Endothelial cell of umbilical vein (primary cell): ENCODE results near the gene SRGAP1. TPM values are rescaled to one million over a fixed set of nuclear protein-coding genes. Genes with fewer than 3 reads are reported as not detected.

ENCODE experiments used
- BruUV-seq: library from RNA; stranded (reverse); fragments of 400-500 nt; replicated peaks from 2 replicates; lab custom pipeline; 2021; lab: Mats Ljungman, UMichigan
- CTCF ChIA-PET: fragments of 300-600, 350-600 bp; sonication (Branson Sonifier 250); formaldehyde crosslinking; loops from one replicate; lab custom pipeline; 2021; ENCODE audit warnings: antibody characterized with exemption, inconsistent platforms; lab: Charles Lee
- POLR2A ChIA-PET: fragments of 300-600, 350-600 bp; sonication (Branson Sonifier 250); formaldehyde crosslinking; loops from one replicate; lab custom pipeline; 2021; ENCODE audit warnings: antibody characterized with exemption, inconsistent platforms; lab: Charles Lee
- DNase-seq: peaks from one replicate; pipeline ENCODE4 v3.0.0-alpha.2; 2011; ENCODE audit warnings: low read depth, low spot score
- FAIRE-seq: peaks from 2 replicates; lab custom pipeline; 2011; peaks lifted over from hg19 to GRCh38; lab: Jason Lieb, UNC
- H2AFZ ChIP-seq: 2 replicates; pipeline ENCODE4 v1.6.0; 2012; ENCODE audit warnings: low read depth, low read length, control low read depth, inconsistent platforms
- H3K27ac ChIP-seq: 2 replicates; pipeline ENCODE4 v1.5.1; 2011; ENCODE audit warnings: low read depth, mild to moderate bottlenecking, control low read depth, low read length, moderate library complexity; ENCODE audit not compliant: insufficient read depth
- H3K27me3 ChIP-seq, 2 experiments: 2 replicates each; pipeline versions ENCODE4 v1.6.0 to v1.6.1; 2011; ENCODE audit warnings: low read length in 2 of 2, mixed read lengths in 1 of 2; ENCODE audit not compliant: control insufficient read depth in 2 of 2, insufficient read depth in 2 of 2
- H3K36me3 ChIP-seq, 2 experiments: 2 replicates in 1 of 2; 3 replicates in 1 of 2; pipeline ENCODE4 v1.5.1; 2011; ENCODE audit warnings: low read length in 2 of 2, mild to moderate bottlenecking in 1 of 2, moderate library complexity in 1 of 2; ENCODE audit not compliant: control insufficient read depth in 2 of 2, insufficient read depth in 2 of 2; ENCODE audit errors: extremely low read depth in 1 of 2
- H3K4me1 ChIP-seq: 3 replicates; pipeline ENCODE4 v1.5.1; 2011; ENCODE audit warnings: mild to moderate bottlenecking, low read length; ENCODE audit not compliant: control insufficient read depth, insufficient read depth; ENCODE audit errors: extremely low read depth
- H3K4me2 ChIP-seq: 2 replicates; pipeline ENCODE4 v1.6.1; 2011; ENCODE audit warnings: low read length, control low read depth, mixed read lengths; ENCODE audit not compliant: insufficient read depth
- H3K4me3 ChIP-seq, 3 experiments: fragments of 200-600 bp in 1 of 3; sonication (generic), shearing (Covaris generic) in 1 of 3; replicated peaks in 1 of 3; 2 replicates each; pipeline ENCODE4 v1.5.1; 2011 to 2016; ENCODE audit warnings: control low read depth in 3 of 3, low read length in 3 of 3, mild to moderate bottlenecking in 2 of 3, inconsistent platforms in 1 of 3, low read depth in 1 of 3, moderate library complexity in 1 of 3; ENCODE audit not compliant: insufficient read depth in 1 of 3
- H3K79me2 ChIP-seq: 2 replicates; pipeline ENCODE4 v1.6.0; 2012; ENCODE audit warnings: low read length, inconsistent platforms; ENCODE audit not compliant: control insufficient read depth, insufficient read depth
- H3K9ac ChIP-seq: replicated peaks from 2 replicates; pipeline ENCODE3; 2011; ENCODE audit warnings: low read length, control low read depth; ENCODE audit not compliant: insufficient read depth; ENCODE audit errors: extremely low read depth
- H3K9me1 ChIP-seq: replicated peaks from 3 replicates; pipeline ENCODE4 v1.6.0; 2011; ENCODE audit warnings: mild to moderate bottlenecking, low read length; ENCODE audit not compliant: control insufficient read depth, insufficient read depth; ENCODE audit errors: extremely low read depth
- H3K9me3 ChIP-seq: replicated peaks from 2 replicates; pipeline ENCODE4 v1.5.1; 2012; ENCODE audit warnings: low read length, inconsistent platforms; ENCODE audit not compliant: control insufficient read depth, insufficient read depth
- H4K20me1 ChIP-seq: replicated peaks from 2 replicates; pipeline ENCODE3; 2011; ENCODE audit warnings: mild to moderate bottlenecking, low read length; ENCODE audit not compliant: control insufficient read depth, insufficient read depth; ENCODE audit errors: extremely low read depth
- CTCF ChIP-seq, 2 donors: IDR thresholded peaks; 1 replicate in 1 of 2; 2 replicates in 1 of 2; pipeline ENCODE4 v1.5.1; 2011; ENCODE audit warnings: low read length in 2 of 2, mild to moderate bottlenecking in 2 of 2, moderate library complexity in 2 of 2, control low read depth in 1 of 2, inconsistent platforms in 1 of 2, low read depth in 1 of 2; ENCODE audit not compliant: insufficient read depth in 1 of 2; ENCODE audit errors: extremely low read depth in 1 of 2
- EZH2 ChIP-seq: IDR thresholded peaks from 2 replicates; pipeline ENCODE4 v1.6.1; 2012; ENCODE audit warnings: borderline replicate concordance, low read depth, mild to moderate bottlenecking, moderate library complexity, low read length, inconsistent platforms; ENCODE audit not compliant: severe bottlenecking
- GATA2 ChIP-seq: IDR thresholded peaks from 2 replicates; pipeline ENCODE4 v1.7.0; 2011; ENCODE audit warnings: low read depth, mild to moderate bottlenecking, moderate library complexity, mixed read lengths, low read length; ENCODE audit not compliant: insufficient read length, insufficient read depth
- MYC ChIP-seq: IDR thresholded peaks from one replicate; pipeline ENCODE4 v1.6.1; 2011; ENCODE audit warnings: mild to moderate bottlenecking, low read depth, low read length
- POLR2A ChIP-seq: IDR thresholded peaks from 2 replicates; pipeline ENCODE4 v1.6.1; 2012; ENCODE audit warnings: low read depth, mild to moderate bottlenecking, control low read depth, low read length
- POLR2AphosphoS5 ChIP-seq: IDR thresholded peaks from 2 replicates; pipeline ENCODE4 v1.6.1; 2012; ENCODE audit warnings: low read depth, mild to moderate bottlenecking, control low read depth, low read length, moderate library complexity; ENCODE audit not compliant: insufficient read depth
- dilution Hi-C: fragments of 300-500 bp; cut with MboI; formaldehyde crosslinking; loops from one replicate; pipeline ENCODE4 v1.15.0; 2019; ENCODE audit warnings: low sequenced_read_pairs; ENCODE audit not compliant: extremely low pct_ligation_motif_present
- intact Hi-C: fragments of 100-400 bp; cut with micrococcal nuclease; formaldehyde crosslinking; loops from one replicate; pipeline ENCODE4 v1.10.0; 2022
- polyA plus RNA-seq, 4 experiments: library from polyadenylated mRNA; depleted of rRNA in 3 of 4; stranded (reverse) in 3 of 4; unstranded in 1 of 4; fragments of >200 nt; gene quantifications; 2 replicates each; pipeline versions ENCODE4 v1.2.1 to v1.2.3, GENCODE V29; 2011 to 2012; ENCODE audit warnings: missing spikeins in 1 of 4
- total RNA-seq: library from RNA; stranded (reverse); gene quantifications from 2 replicates; pipeline ENCODE4 v1.2.3, GENCODE V29; 2021
- TF ChIP-seq, protein P1 (sequence below): IDR thresholded peaks from 2 replicates; pipeline ENCODE4 v1.6.1; 2011; ENCODE audit not compliant: insufficient read depth, insufficient read length

The SRGAP1 gene
- total and polyA plus RNA-seq, 2 donors (not counting 3 experiments of a cell fraction or from before 2014, with no cell fraction given): 4.9 to 16.3 TPM

- BruUV-seq: no TSS peak
- peak overlapping the region; percentile 71 for H3K27ac ChIP-seq
- H3K4me1 ChIP-seq: peaks cover 18% of the 10 kb centered on the region
- H2AFZ ChIP-seq: no peak overlapping the region
- no peaks in the 10 kb centered on the region for H3K79me2 ChIP-seq
- TF ChIP-seq EZH2 (no peak), POLR2AphosphoS5 (no peak), GATA2 (no peak), MYC (no peak), CTCF (IDR thresholded peaks at IDR 0.05; ENCODE audit: extremely low read depth in 1 of 2, insufficient read depth in 1 of 2, low read depth in 1 of 2, low read length in 2 of 2) (no peak), POLR2A (no peak)
- TF ChIP-seq, protein P1, sequence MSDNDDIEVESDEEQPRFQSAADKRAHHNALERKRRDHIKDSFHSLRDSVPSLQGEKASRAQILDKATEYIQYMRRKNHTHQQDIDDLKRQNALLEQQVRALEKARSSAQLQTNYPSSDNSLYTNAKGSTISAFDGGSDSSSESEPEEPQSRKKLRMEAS: no peak
- dilution Hi-C loops (no loop called here), intact Hi-C loops (loop anchor here (1.0 kb wide), 4 partner anchors 94 to 243 kb away; partner anchors contain the start of genes KICS2 and SRGAP1)
- H3K4me3 ChIP-seq: no peak overlapping the region
- no peaks in the 10 kb centered on the region for H3K27me3 ChIP-seq
- H3K36me3 ChIP-seq: no peaks in the 10 kb centered on the region
- no peaks in the 10 kb centered on the region for H4K20me1 ChIP-seq
- no peak overlapping the region for H3K9ac ChIP-seq
- FAIRE-seq: no peak
- peak overlapping the region; percentile 90 for H3K4me2 ChIP-seq
- no peaks in the 10 kb centered on the region for H3K9me1 ChIP-seq
- POLR2A ChIA-PET: interaction anchor here (0.7 kb wide), 1 partner anchor 244 kb away, joined by 3 read pairs; no protein-coding TSS in a partner anchor
- no peaks in the 10 kb centered on the region for H3K9me3 ChIP-seq
- CTCF ChIA-PET: interaction anchor here (0.6 to 3.5 kb wide), 9 partner anchors 12 to 244 kb away, joined by 3 to 22 read pairs (median 4); partner anchors contain the start of gene SRGAP1
- no peak for DNase-seq
Observed at GRCh38 chr12:64087761-64088160, 243.3 kb downstream of the SRGAP1 start.
